OCI-LY7 (cell line): Measurements from ENCODE around the gene PTGDR. TPM values are rescaled to one million over a fixed set of nuclear protein-coding genes. Genes with fewer than 3 reads are reported as not detected.

Experiments used
- BruUV-seq: library from RNA; stranded (reverse); fragments of 400-500 nt; replicated peaks from 2 replicates; lab custom pipeline; 2021; lab: Mats Ljungman, UMichigan
- CTCF ChIA-PET: fragments of 300-600 bp; sonication (Branson Sonifier 250); formaldehyde crosslinking; loops from one replicate; lab custom pipeline; 2022; ENCODE audit warnings: antibody characterized with exemption; ENCODE audit not compliant: unreplicated experiment; lab: Charles Lee
- POLR2A ChIA-PET: fragments of 300-600 bp; sonication (Branson Sonifier 250); formaldehyde crosslinking; loops from one replicate; lab custom pipeline; 2022; ENCODE audit warnings: antibody characterized with exemption; lab: Charles Lee
- DNase-seq: peaks from one replicate; pipeline ENCODE4 v3.0.0-alpha.2; 2015; ENCODE audit warnings: low spot score
- H2AFZ ChIP-seq: fragments of 200-600 bp; sonication (generic), shearing (Covaris generic); 2 replicates; pipeline ENCODE4 v1.6.1; 2014; ENCODE audit warnings: mild to moderate bottlenecking, antibody characterized with exemption, low read length, moderate library complexity
- H3K27ac ChIP-seq: fragments of 200-600 bp; sonication (generic); 2 replicates; pipeline ENCODE4 v1.5.1; 2014; ENCODE audit warnings: mixed run types, low read depth, mild to moderate bottlenecking, moderate library complexity, low read length, inconsistent platforms; ENCODE audit not compliant: poor library complexity, severe bottlenecking
- H3K36me3 ChIP-seq: fragments of 200-600 bp; sonication (generic); 2 replicates; pipeline ENCODE4 v1.6.1; 2014; ENCODE audit warnings: mild to moderate bottlenecking, antibody characterized with exemption, low read length, moderate library complexity, mixed read lengths; ENCODE audit not compliant: insufficient read depth
- H3K4me1 ChIP-seq: fragments of 200-600 bp; sonication (generic); 2 replicates; pipeline ENCODE4 v1.5.1; 2014; ENCODE audit warnings: mild to moderate bottlenecking, low read length; ENCODE audit not compliant: insufficient read depth, poor library complexity, severe bottlenecking
- H3K4me2 ChIP-seq: fragments of 200-600 bp; sonication (generic); 2 replicates; pipeline ENCODE4 v1.6.1; 2014; ENCODE audit warnings: mild to moderate bottlenecking, low read length
- H3K4me3 ChIP-seq: fragments of 200-600 bp; sonication (generic); 2 replicates; pipeline ENCODE4 v1.5.1; 2014; ENCODE audit warnings: mild to moderate bottlenecking, low read depth, low read length; ENCODE audit not compliant: poor library complexity, severe bottlenecking
- H3K79me2 ChIP-seq: fragments of 200-600 bp; sonication (generic); 2 replicates; pipeline ENCODE4 v1.6.1; 2016; ENCODE audit warnings: low read depth, mild to moderate bottlenecking, low read length, moderate library complexity, mixed read lengths; ENCODE audit not compliant: insufficient read depth
- H3K9me2 ChIP-seq: fragments of 200-600 bp; sonication (generic); 2 replicates; pipeline ENCODE4 v1.6.1; 2016; ENCODE audit warnings: mild to moderate bottlenecking, low read length, mixed read lengths; ENCODE audit not compliant: insufficient read depth
- H3K9me3 ChIP-seq: fragments of 200-600 bp; sonication (generic); 2 replicates; pipeline ENCODE4 v1.6.1; 2014; ENCODE audit warnings: mild to moderate bottlenecking, mixed run types, low read length, mixed read lengths
- H4K20me1 ChIP-seq: fragments of 200-600 bp; sonication (generic); 2 replicates; pipeline ENCODE4 v1.6.1; 2014; ENCODE audit warnings: mild to moderate bottlenecking, antibody characterized with exemption, low read length, moderate library complexity, mixed read lengths; ENCODE audit not compliant: insufficient read depth
- CTCF ChIP-seq: fragments of 200-600 bp; sonication (generic); conservative IDR thresholded peaks from 2 replicates; pipeline ENCODE4 v1.5.1; 2014; ENCODE audit warnings: mild to moderate bottlenecking, antibody characterized with exemption, low read length, moderate library complexity, mixed read lengths
- EZH2phosphoT487 ChIP-seq: fragments of 200-600 bp; sonication (generic); IDR thresholded peaks from 2 replicates; pipeline ENCODE4 v1.6.1; 2018; ENCODE audit warnings: low read depth, borderline replicate concordance, mild to moderate bottlenecking, mixed run types, antibody characterized with exemption, low read length, moderate library complexity, mixed read lengths
- intact Hi-C: fragments of 100-400 bp; cut with micrococcal nuclease; formaldehyde crosslinking; loops from one replicate; pipeline ENCODE4 v1.10.0; 2022; ENCODE audit not compliant: unreplicated experiment
- total RNA-seq, 2 experiments: library from RNA; depleted of rRNA in 1 of 2; stranded (reverse); fragments of >200 nt in 1 of 2; shearing (Covaris generic) in 1 of 2; gene quantifications; 2 replicates each; pipeline ENCODE4 v1.2.3, GENCODE V29; 2014 to 2022

The PTGDR gene
- total RNA-seq, 2 experiments from 2014 or later: not detected

- Histone ChIP-seq H2AFZ (no peak overlapping the region), H3K9me3 (no peaks in the 10 kb centered on the region), H3K79me2 (no peaks in the 10 kb centered on the region), H4K20me1 (no peaks in the 10 kb centered on the region), H3K36me3 (no peaks in the 10 kb centered on the region), H3K9me2 (no peaks in the 10 kb centered on the region), H3K27ac (no peak overlapping the region), H3K4me3 (no peak overlapping the region), H3K4me1 (no peaks in the 10 kb centered on the region), H3K4me2 (no peak overlapping the region)
- ChIA-PET POLR2A (interaction anchor here (0.6 to 0.7 kb wide), 2 partner anchors 8 to 13 kb away, joined by 3 to 5 read pairs; no protein-coding TSS in a partner anchor), CTCF (no interaction called here)
- DNase-seq: no peak
- TF ChIP-seq CTCF (no peak), EZH2phosphoT487 (no peak)
- intact Hi-C loops: no loop called here
- BruUV-seq: no TSS peak
Observed at GRCh38 chr14:52251724-52252123, 15.8 kb upstream of the PTGDR start.

- no peak for DNase-seq
- H3K27ac ChIP-seq: no peak overlapping the region
- intact Hi-C loops: no loop called here
- no peak overlapping the region for H3K4me3 ChIP-seq
- H3K4me2 ChIP-seq: no peak overlapping the region
- no peaks in the 10 kb centered on the region for H3K79me2 ChIP-seq
- BruUV-seq: no TSS peak
- no peaks in the 10 kb centered on the region for H3K9me2 ChIP-seq
- no peaks in the 10 kb centered on the region for H3K4me1 ChIP-seq
- POLR2A ChIA-PET: interaction anchor here (0.5 to 0.7 kb wide), 4 partner anchors 32 to 1011 kb away, joined by 3 to 5 read pairs (median 4); no protein-coding TSS in a partner anchor
- no peak overlapping the region for H2AFZ ChIP-seq
- CTCF ChIA-PET: no interaction called here
- H3K36me3 ChIP-seq: no peaks in the 10 kb centered on the region
- no peaks in the 10 kb centered on the region for H4K20me1 ChIP-seq
- H3K9me3 ChIP-seq: no peaks in the 10 kb centered on the region
- TF ChIP-seq EZH2phosphoT487: no peak
- no peak for TF ChIP-seq CTCF
Observed at GRCh38 chr14:52253503-52253902, 14.0 kb upstream of the PTGDR start.

GRCh38 chr14:52254086-52254485 lies 13.4 kb upstream of the PTGDR start:
- DNase-seq: no peak
- Histone ChIP-seq H4K20me1 (no peaks in the 10 kb centered on the region), H3K9me2 (no peaks in the 10 kb centered on the region), H3K4me2 (no peak overlapping the region), H3K79me2 (no peaks in the 10 kb centered on the region), H3K4me1 (no peaks in the 10 kb centered on the region), H3K36me3 (no peaks in the 10 kb centered on the region), H3K4me3 (no peak overlapping the region), H3K27ac (no peak overlapping the region), H3K9me3 (no peaks in the 10 kb centered on the region), H2AFZ (no peak overlapping the region)
- BruUV-seq: no TSS peak
- POLR2A ChIA-PET: interaction anchor here (0.5 to 0.7 kb wide), 4 partner anchors 31 to 1011 kb away, joined by 3 to 5 read pairs (median 4); no protein-coding TSS in a partner anchor
- CTCF ChIA-PET: no interaction called here
- TF ChIP-seq EZH2phosphoT487 (no peak), CTCF (no peak)
- intact Hi-C loops: no loop called here
